SK-N-SH treated with all-trans-retinoic acid at 6 μM for 48 hours (cell line): Measurements from ENCODE around the gene UBTD1.

Source experiments
- ATAC-seq: fragments of 200-7000 bp; cut with Tn5 transposase; 3 replicates; pipeline ENCODE4 v1.9.1; 2020; ENCODE audit warnings: mild to moderate bottlenecking, moderate library complexity
- ARNTL ChIP-seq: fragments of 450-650 bp; formaldehyde crosslinking; IDR thresholded peaks from 2 replicates; pipeline ENCODE4 v1.5.0; 2020; ENCODE audit warnings: low read depth, mild to moderate bottlenecking, moderate library complexity, borderline replicate concordance
- BACH2 ChIP-seq: fragments of 250-450 bp; sonication (Bioruptor Pico); IDR thresholded peaks from 2 replicates; pipeline ENCODE4 v1.9.0; 2021; ENCODE audit warnings: mild to moderate bottlenecking, borderline replicate concordance
- CSDC2 ChIP-seq: fragments of 250-450 bp; sonication (Bioruptor Pico); IDR thresholded peaks from 2 replicates; pipeline ENCODE4 v1.5.0; 2020; ENCODE audit warnings: mild to moderate bottlenecking, moderate library complexity
- CSRNP3 ChIP-seq: fragments of 250-450 bp; sonication (Bioruptor Pico); IDR thresholded peaks from 2 replicates; pipeline ENCODE4 v1.5.1; 2021; ENCODE audit warnings: mild to moderate bottlenecking, moderate library complexity
- ESRRG ChIP-seq: fragments of 250-450 bp; sonication (Bioruptor Pico); IDR thresholded peaks from 2 replicates; pipeline ENCODE4 v1.6.1; 2021; ENCODE audit warnings: mild to moderate bottlenecking
- GLIS3 ChIP-seq: fragments of 250-450 bp; sonication (Bioruptor Pico); IDR thresholded peaks from 2 replicates; pipeline ENCODE4 v1.5.0; 2020; ENCODE audit warnings: mild to moderate bottlenecking, moderate library complexity
- ISL1 ChIP-seq: fragments of 250-450 bp; sonication (Bioruptor Pico); IDR thresholded peaks from 2 replicates; pipeline ENCODE4 v2.1.2; 2022; ENCODE audit warnings: mild to moderate bottlenecking, moderate library complexity
- OSR1 ChIP-seq: fragments of 250-450 bp; sonication (Bioruptor Pico); IDR thresholded peaks from 2 replicates; pipeline ENCODE4 v1.8.0; 2022; ENCODE audit warnings: moderate library complexity, mild to moderate bottlenecking, inconsistent platforms
- POU6F1 ChIP-seq: fragments of 250-450 bp; sonication (Bioruptor Pico); IDR thresholded peaks from 2 replicates; pipeline ENCODE4 v1.8.0; 2021; ENCODE audit warnings: low read depth, mild to moderate bottlenecking, moderate library complexity, borderline replicate concordance
- RARB ChIP-seq: fragments of 250-450 bp; sonication (Bioruptor Pico); IDR thresholded peaks from 2 replicates; pipeline ENCODE4 v1.8.0; 2021; ENCODE audit warnings: mild to moderate bottlenecking, moderate library complexity
- SNAI2 ChIP-seq: fragments of 250-450 bp; sonication (Bioruptor Pico); IDR thresholded peaks from 2 replicates; pipeline ENCODE4 v1.5.0; 2020; ENCODE audit warnings: mild to moderate bottlenecking, moderate library complexity
- TCF4 ChIP-seq: fragments of 250-450 bp; sonication (Bioruptor Pico); IDR thresholded peaks from 2 replicates; pipeline ENCODE4 v1.8.0; 2021; ENCODE audit warnings: mild to moderate bottlenecking, moderate library complexity, borderline replicate concordance
- TOX ChIP-seq: fragments of 250-450 bp; sonication (Bioruptor Pico); IDR thresholded peaks from 2 replicates; pipeline ENCODE4 v1.8.0; 2021; ENCODE audit warnings: mild to moderate bottlenecking, moderate library complexity, borderline replicate concordance
- TSHZ2 ChIP-seq: fragments of 250-450 bp; sonication (Bioruptor Pico); IDR thresholded peaks from 2 replicates; pipeline ENCODE4 v1.5.0; 2020; ENCODE audit warnings: mild to moderate bottlenecking, moderate library complexity
- ZC3H10 ChIP-seq: fragments of 250-450 bp; sonication (Bioruptor Pico); IDR thresholded peaks from 2 replicates; pipeline ENCODE4 v1.5.1; 2021; ENCODE audit warnings: mild to moderate bottlenecking, moderate library complexity
- ZFP3 ChIP-seq: fragments of 250-450 bp; sonication (Bioruptor Pico); IDR thresholded peaks from 2 replicates; pipeline ENCODE4 v1.5.0; 2020; ENCODE audit warnings: mild to moderate bottlenecking, moderate library complexity
- ZFP30 ChIP-seq: fragments of 450-650 bp; formaldehyde crosslinking; IDR thresholded peaks from 2 replicates; pipeline ENCODE4 v1.5.0; 2022; ENCODE audit warnings: mild to moderate bottlenecking, moderate library complexity
- ZNF70 ChIP-seq: fragments of 450-650 bp; formaldehyde crosslinking; IDR thresholded peaks from 2 replicates; pipeline ENCODE4 v1.5.0; 2020; ENCODE audit warnings: mild to moderate bottlenecking, moderate library complexity
- ZNF8 ChIP-seq: fragments of 450-650 bp; formaldehyde crosslinking; IDR thresholded peaks from 2 replicates; pipeline ENCODE4 v1.5.0; 2020; ENCODE audit warnings: mild to moderate bottlenecking, moderate library complexity

UBTD1 gene

GRCh38 chr10:97456034-97456685, 42.6 kb upstream of the UBTD1 start:
- no peak for ATAC-seq
- no peak for TF ChIP-seq RARB (CRISPR knock-in tag)
- TF ChIP-seq, all 23 proteins: peak for 0

GRCh38 chr10:97456686-97457065, 42.0 kb upstream of the UBTD1 start:
- ATAC-seq: no peak
- TF ChIP-seq RARB (CRISPR knock-in tag): no peak
- TF ChIP-seq TOX (CRISPR knock-in tag): no peak
- no peak for TF ChIP-seq ISL1 (CRISPR knock-in tag)
- TF ChIP-seq GLIS3 (CRISPR knock-in tag): no peak
- no peak for TF ChIP-seq ESRRG (CRISPR knock-in tag)
- TF ChIP-seq ARNTL: no peak
- TF ChIP-seq ZNF8: no peak
- no peak for TF ChIP-seq ZFP3 (CRISPR knock-in tag)
- TF ChIP-seq CSDC2 (CRISPR knock-in tag): no peak
- TF ChIP-seq TCF4 (CRISPR knock-in tag): no peak
- no peak for TF ChIP-seq POU6F1
- no peak for TF ChIP-seq ZFP30
- no peak for TF ChIP-seq ZC3H10 (CRISPR knock-in tag)
- no peak for TF ChIP-seq ZNF70 (CRISPR knock-in tag)
- no peak for TF ChIP-seq CSRNP3 (CRISPR knock-in tag)
- no peak for TF ChIP-seq SNAI2
- TF ChIP-seq TSHZ2 (CRISPR knock-in tag): no peak
- no peak for TF ChIP-seq BACH2 (CRISPR knock-in tag)

GRCh38 chr10:97459111-97459510, 39.6 kb upstream of the UBTD1 start:
- TF ChIP-seq ZFP30 (no peak), POU6F1 (no peak), TSHZ2 (CRISPR knock-in tag) (no peak)
- no peak for ATAC-seq

GRCh38 chr10:97459933-97460332, 38.8 kb upstream of the UBTD1 start:
- TF ChIP-seq OSR1 (CRISPR knock-in tag) (no peak), CSDC2 (CRISPR knock-in tag) (no peak), GLIS3 (CRISPR knock-in tag) (no peak), RARB (CRISPR knock-in tag) (no peak)
- no peak for ATAC-seq
